Stimulated activated CD8-positive, alpha-beta memory T cell treated with anti-CD3 and anti-CD28 coated beads, Interleukin-4, amount 100 ng/mL, for 4 hours (primary cell): ENCODE results near the gene MED26.

Experiments used
- DNase-seq, 2 donors: peaks; one replicate each; pipeline ENCODE4 v3.0.0-alpha.2; 2020; ENCODE audit warnings: low read depth in 2 of 2, low spot score in 1 of 2

Gene MED26

GRCh38 chr19:16650821-16651220, 22.8 kb upstream of the MED26 start:
- DNase-seq: no peak

- DNase-seq: no peak
Observed at GRCh38 chr19:16649734-16650133, 21.7 kb upstream of the MED26 start.

GRCh38 chr19:16645140-16645539, 17.1 kb upstream of the MED26 start:
- no peak for DNase-seq

- no peak for DNase-seq
Observed at GRCh38 chr19:16641695-16642094, 13.7 kb upstream of the MED26 start.

GRCh38 chr19:16640951-16641350, 12.9 kb upstream of the MED26 start:
- no peak for DNase-seq

GRCh38 chr19:16638666-16639065, 10.7 kb upstream of the MED26 start:
- DNase-seq: no peak

GRCh38 chr19:16637535-16637934, 9.5 kb upstream of the MED26 start:
- no peak for DNase-seq

- no peak for DNase-seq
Observed at GRCh38 chr19:16631465-16631864, 3.5 kb upstream of the MED26 start.

GRCh38 chr19:16628984-16629691, 1.1 kb upstream of the MED26 start:
- no peak for DNase-seq

- no peak for DNase-seq
Observed at GRCh38 chr19:16627928-16628182, 149 bp downstream of the MED26 start.

- no peak for DNase-seq
Observed at GRCh38 chr19:16627193-16627927, 644 bp downstream of the MED26 start.

- no peak for DNase-seq
Observed at GRCh38 chr19:16626796-16627192, 1.2 kb downstream of the MED26 start.

GRCh38 chr19:16625163-16625958, 2.6 kb downstream of the MED26 start:
- DNase-seq: no peak

GRCh38 chr19:16624236-16624635, 3.8 kb downstream of the MED26 start:
- no peak for DNase-seq

GRCh38 chr19:16623576-16623975, 4.4 kb downstream of the MED26 start:
- no peak for DNase-seq

GRCh38 chr19:16623066-16623465, 4.9 kb downstream of the MED26 start:
- no peak for DNase-seq

- DNase-seq: no peak
Observed at GRCh38 chr19:16621165-16621800, 6.7 kb downstream of the MED26 start.

GRCh38 chr19:16620584-16620983, 7.4 kb downstream of the MED26 start:
- no peak for DNase-seq

- no peak for DNase-seq
Observed at GRCh38 chr19:16620018-16620417, 8.0 kb downstream of the MED26 start.

GRCh38 chr19:16619457-16619856, 8.5 kb downstream of the MED26 start:
- DNase-seq: no peak

GRCh38 chr19:16618248-16618647, 9.8 kb downstream of the MED26 start:
- DNase-seq: no peak

- no peak for DNase-seq
Observed at GRCh38 chr19:16615808-16616207, 12.2 kb downstream of the MED26 start.
